Stimulated activated CD8-positive, alpha-beta memory T cell treated with anti-CD3 and anti-CD28 coated beads, Interleukin-4, amount 100 ng/mL, for 24 hours (primary cell): ENCODE data around the gene PTPRN2.

Experiments
- DNase-seq: peaks from one replicate; pipeline ENCODE4 v3.0.0-alpha.2; 2020; ENCODE audit warnings: low read depth

The PTPRN2 gene

GRCh38 chr7:158026636-158027265 is 560.9 kb downstream of the PTPRN2 start:
- no peak for DNase-seq

- DNase-seq: no peak
Measured at GRCh38 chr7:158025686-158026600, 561.7 kb downstream of the PTPRN2 start.

GRCh38 chr7:158024881-158025280 is 562.7 kb downstream of the PTPRN2 start:
- DNase-seq: no peak

- no peak for DNase-seq
Measured at GRCh38 chr7:158024351-158024715, 563.3 kb downstream of the PTPRN2 start.

- DNase-seq: no peak
Measured at GRCh38 chr7:158023681-158024350, 563.8 kb downstream of the PTPRN2 start.

- DNase-seq: no peak
Measured at GRCh38 chr7:158023157-158023556, 564.5 kb downstream of the PTPRN2 start.

- DNase-seq: no peak
Measured at GRCh38 chr7:158022601-158023000, 565.0 kb downstream of the PTPRN2 start.

- DNase-seq: no peak
Measured at GRCh38 chr7:158021836-158022235, 565.8 kb downstream of the PTPRN2 start.

GRCh38 chr7:158020706-158021095 is 566.9 kb downstream of the PTPRN2 start:
- DNase-seq: no peak

GRCh38 chr7:158019726-158020705 is 567.6 kb downstream of the PTPRN2 start:
- DNase-seq: no peak

GRCh38 chr7:158018971-158019645 is 568.5 kb downstream of the PTPRN2 start:
- DNase-seq: no peak

GRCh38 chr7:158018098-158018762 is 569.4 kb downstream of the PTPRN2 start:
- no peak for DNase-seq

GRCh38 chr7:158017111-158018097 is 570.2 kb downstream of the PTPRN2 start:
- no peak for DNase-seq

- no peak for DNase-seq
Measured at GRCh38 chr7:158016180-158017097, 571.2 kb downstream of the PTPRN2 start.

GRCh38 chr7:158015403-158016179 is 572.0 kb downstream of the PTPRN2 start:
- no peak for DNase-seq

GRCh38 chr7:158014976-158015375 is 572.6 kb downstream of the PTPRN2 start:
- DNase-seq: no peak

GRCh38 chr7:158013085-158013668 is 574.4 kb downstream of the PTPRN2 start:
- DNase-seq: no peak
